ENCODE measurements around the gene PLA2G2F. TPM values are rescaled to one million over a fixed set of nuclear protein-coding genes. Genes with fewer than 3 reads are reported as not detected.

Gene PLA2G2F
- total and polyA plus RNA-seq, 2 of the 8 experiments (the other 6 are each of a cell fraction or from before 2014, with no cell fraction given), result not detected

GRCh38 chr1:20093940-20094391 lies 45.2 kb upstream of the PLA2G2F start:
- TF ChIP-seq SUZ12 (IDR thresholded peaks at IDR 0.05; ENCODE audit: low read length), result no peak
- no peak for TF ChIP-seq POLR2A (IDR thresholded peaks at IDR 0.05; ENCODE audit: control extremely low read depth in 1 of 2, low read depth in 2 of 2, low read length in 2 of 2)
- TF ChIP-seq TAF1 (IDR thresholded peaks at IDR 0.05; ENCODE audit: low read depth, low read length), result no peak
- TF ChIP-seq MAFK (IDR thresholded peaks at IDR 0.05; ENCODE audit: low read depth, low read length), result no peak
- no peak for TF ChIP-seq FOSL1 (IDR thresholded peaks at IDR 0.05; ENCODE audit: insufficient read depth, low read depth, low read length)
- no peak for TF ChIP-seq POLR2AphosphoS5 (IDR thresholded peaks at IDR 0.05; ENCODE audit: low read depth, low read length)
- TF ChIP-seq RBBP5 (IDR thresholded peaks at IDR 0.05; ENCODE audit: borderline replicate concordance, low read depth, low read length), result no peak
- no peak for TF ChIP-seq HDAC6 (IDR thresholded peaks at IDR 0.05; ENCODE audit: low read depth, low read length)
- TF ChIP-seq KDM1A (IDR thresholded peaks at IDR 0.05; ENCODE audit: borderline replicate concordance, low read length), result no peak
- TF ChIP-seq GTF2F1 (IDR thresholded peaks at IDR 0.05; ENCODE audit: borderline replicate concordance, low read depth, low read length), result no peak
- ChIA-PET CTCF (ENCODE audit: partially characterized antibody) (interaction anchor here (1.8 kb wide), 1 partner anchor 58 kb away, joined by 6 read pairs; no protein-coding TSS in a partner anchor), POLR2A (ENCODE audit: partially characterized antibody) (no interaction called here)
- no peak overlapping the region for H2AFZ ChIP-seq (ENCODE audit: low read length)
- H3K18ac ChIP-seq (ENCODE audit: extremely low read depth, low read length), result no peak overlapping the region
- no peaks in the 10 kb centered on the region for H3K23me2 ChIP-seq (ENCODE audit: low read depth, low read length)
- H4K8ac ChIP-seq (ENCODE audit: extremely low read depth, insufficient read depth, low read length), result no peak overlapping the region
- no peaks in the 10 kb centered on the region for H3K79me1 ChIP-seq (ENCODE audit: low read depth, low read length)
- no peaks in the 10 kb centered on the region for H4K20me1 ChIP-seq (replicated peaks in 1 of 2; ENCODE audit: control insufficient read depth in 1 of 2, insufficient read depth in 2 of 2, low read length in 2 of 2)
- no peaks in the 10 kb centered on the region; a peak in 2 of 7 replicates for H3K27me3 ChIP-seq (replicated peaks in 1 of 4; ENCODE audit: control insufficient read depth in 3 of 4, extremely low read depth in 1 of 4, insufficient read depth in 3 of 4, low read length in 3 of 4)
- H2BK120ac ChIP-seq (replicated peaks; ENCODE audit: low read depth, low read length), result no peak overlapping the region
- H3K9ac ChIP-seq (replicated peaks in 1 of 4; ENCODE audit: extremely low read depth in 1 of 4, low read depth in 3 of 4, low read length in 3 of 4), result no peak overlapping the region
- no peak overlapping the region for H3K4me3 ChIP-seq (ENCODE audit: extremely low read depth in 1 of 4, insufficient read depth in 2 of 4, low read depth in 3 of 4, low read length in 4 of 4)
- H4K91ac ChIP-seq (replicated peaks; ENCODE audit: insufficient read length, low read length), result no peak overlapping the region
- no peak overlapping the region for H3K4me2 ChIP-seq (ENCODE audit: insufficient read depth in 1 of 2, low read depth in 2 of 2, low read length in 2 of 2)
- no peaks in the 10 kb centered on the region; a peak in 1 of 7 replicates for H3K4me1 ChIP-seq (replicated peaks in 1 of 4; ENCODE audit: control insufficient read depth in 3 of 4, insufficient read depth in 4 of 4, low read length in 3 of 4)
- DNase-seq (ENCODE audit: low read depth in 1 of 2, low spot score in 2 of 2) (no peak), FAIRE-seq (no peak)
- H3K27ac ChIP-seq (ENCODE audit: low read depth, low read length), result no peak overlapping the region
- no peak overlapping the region for H2BK20ac ChIP-seq (ENCODE audit: low read length)
- no peak overlapping the region for H3K4ac ChIP-seq (replicated peaks; ENCODE audit: insufficient read length, low read depth, low read length)
- no peak overlapping the region for H2BK12ac ChIP-seq (ENCODE audit: low read depth, low read length)
- WGBS, 2 experiments (ENCODE audit: extremely low coverage in 1 of 2, insufficient coverage in 1 of 2, insufficient read length in 1 of 2, insufficient replicate concordance in 2 of 2, low coverage in 1 of 2, low lambda C conversion rate in 2 of 2, missing lambda C conversion rate in 1 of 2), result 95% methylated on average over 5 of the region's 5 CpGs; no CpG with 5 or more reads in 1 of the 2 experiments
- no peak overlapping the region for H3K23ac ChIP-seq (ENCODE audit: insufficient read length)
- H3K79me2 ChIP-seq (ENCODE audit: control insufficient read depth in 1 of 2, insufficient read depth in 2 of 2, low read length in 2 of 2), result no peaks in the 10 kb centered on the region
- H2AK5ac ChIP-seq (ENCODE audit: low read depth, low read length), result no peak overlapping the region
- no peak overlapping the region for H2BK5ac ChIP-seq (ENCODE audit: low read depth, low read length)
- no peaks in the 10 kb centered on the region for H3K36me3 ChIP-seq (ENCODE audit: control insufficient read depth in 2 of 4, insufficient read depth in 4 of 4, low read length in 3 of 4)
- H2BK15ac ChIP-seq (ENCODE audit: low read length), result no peak overlapping the region
- H3K14ac ChIP-seq (ENCODE audit: insufficient read length), result no peak overlapping the region
- H3K56ac ChIP-seq (replicated peaks; ENCODE audit: insufficient read length, low read depth, low read length), result no peak overlapping the region
- H4K5ac ChIP-seq (ENCODE audit: insufficient read length, low read depth, low read length), result no peak overlapping the region
- H3K9me3 ChIP-seq (ENCODE audit: insufficient read depth in 2 of 2, low read depth in 1 of 2, low read length in 1 of 2), result peaks cover 29 to 41% of the 10 kb centered on the region in 2 experiments
